Astrocyte of the spinal cord (primary cell): ENCODE results near the gene WNT9B.

Experiments
- DNase-seq: peaks from one replicate; pipeline ENCODE4 v3.0.0; 2011; ENCODE audit warnings: low read depth, low spot score
- H3K4me3 ChIP-seq: 2 replicates; pipeline ENCODE4 v1.5.1; 2011; ENCODE audit warnings: low read depth, mild to moderate bottlenecking, low read length, moderate library complexity
- in situ Hi-C: cut with HindIII; loops from 2 replicates; pipeline ENCODE4 v1.10.0; 2017; ENCODE audit warnings: low sequenced_read_pairs
- TF ChIP-seq, protein P1 (sequence below): IDR thresholded peaks from 2 replicates; pipeline ENCODE4 v1.5.1; 2012; ENCODE audit warnings: low read depth, mild to moderate bottlenecking, low read length, inconsistent platforms

WNT9B gene

DNA sequence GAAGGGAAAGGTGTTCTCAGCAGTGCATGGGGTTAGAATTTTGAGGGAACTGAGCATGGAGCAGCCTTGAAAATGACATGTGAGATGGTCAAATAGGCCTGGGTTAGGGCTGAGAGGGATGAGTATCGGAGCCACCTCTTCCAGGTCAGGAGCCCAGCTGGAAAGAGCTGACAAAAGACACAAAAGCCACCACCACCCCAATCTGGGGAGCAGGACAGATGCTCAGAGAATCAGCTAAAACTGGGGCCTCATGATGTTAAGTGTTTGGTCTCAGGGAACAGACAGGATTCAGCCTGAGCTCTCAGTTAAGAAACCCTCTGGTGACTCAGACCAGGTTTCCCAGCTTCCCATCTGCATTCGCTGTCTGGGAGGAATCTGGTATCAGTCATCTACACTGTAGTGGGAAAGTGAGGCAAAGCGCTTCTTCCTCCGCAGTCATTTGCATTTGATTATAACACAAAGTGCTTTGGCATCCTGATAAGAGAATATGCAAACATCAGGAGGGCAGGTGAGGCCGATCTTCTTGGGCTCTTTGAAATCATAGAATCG is 2.6 kb downstream of the WNT9B start:
- in situ Hi-C loops, result no loop called here
- DNase-seq, result no peak
- TF ChIP-seq, protein P1, sequence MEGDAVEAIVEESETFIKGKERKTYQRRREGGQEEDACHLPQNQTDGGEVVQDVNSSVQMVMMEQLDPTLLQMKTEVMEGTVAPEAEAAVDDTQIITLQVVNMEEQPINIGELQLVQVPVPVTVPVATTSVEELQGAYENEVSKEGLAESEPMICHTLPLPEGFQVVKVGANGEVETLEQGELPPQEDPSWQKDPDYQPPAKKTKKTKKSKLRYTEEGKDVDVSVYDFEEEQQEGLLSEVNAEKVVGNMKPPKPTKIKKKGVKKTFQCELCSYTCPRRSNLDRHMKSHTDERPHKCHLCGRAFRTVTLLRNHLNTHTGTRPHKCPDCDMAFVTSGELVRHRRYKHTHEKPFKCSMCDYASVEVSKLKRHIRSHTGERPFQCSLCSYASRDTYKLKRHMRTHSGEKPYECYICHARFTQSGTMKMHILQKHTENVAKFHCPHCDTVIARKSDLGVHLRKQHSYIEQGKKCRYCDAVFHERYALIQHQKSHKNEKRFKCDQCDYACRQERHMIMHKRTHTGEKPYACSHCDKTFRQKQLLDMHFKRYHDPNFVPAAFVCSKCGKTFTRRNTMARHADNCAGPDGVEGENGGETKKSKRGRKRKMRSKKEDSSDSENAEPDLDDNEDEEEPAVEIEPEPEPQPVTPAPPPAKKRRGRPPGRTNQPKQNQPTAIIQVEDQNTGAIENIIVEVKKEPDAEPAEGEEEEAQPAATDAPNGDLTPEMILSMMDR, result no peak
- H3K4me3 ChIP-seq, result no peak overlapping the region

DNA sequence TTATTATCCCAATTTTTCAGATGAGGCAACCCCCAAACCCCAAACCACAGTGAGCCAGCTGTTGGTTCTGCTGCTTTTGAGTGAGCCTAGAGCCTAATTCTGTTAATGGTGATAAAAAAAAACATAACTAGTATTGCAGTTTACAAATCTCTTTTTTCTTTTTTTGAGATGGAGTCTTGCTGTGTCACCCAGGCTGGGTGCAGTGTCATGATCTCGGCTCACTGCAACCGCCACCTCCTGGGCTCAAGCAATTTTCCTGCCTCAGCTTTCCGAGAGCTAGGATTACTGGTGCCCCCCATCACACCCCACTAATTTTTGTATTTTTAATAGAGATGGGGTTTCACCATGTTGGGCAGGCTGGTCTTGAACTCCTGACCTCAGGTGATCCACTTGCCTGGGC is 3.1 kb downstream of the WNT9B start:
- TF ChIP-seq, protein P1, result no peak
- DNase-seq, result no peak
- in situ Hi-C loops, result no loop called here
- H3K4me3 ChIP-seq, result no peak overlapping the region

DNA sequence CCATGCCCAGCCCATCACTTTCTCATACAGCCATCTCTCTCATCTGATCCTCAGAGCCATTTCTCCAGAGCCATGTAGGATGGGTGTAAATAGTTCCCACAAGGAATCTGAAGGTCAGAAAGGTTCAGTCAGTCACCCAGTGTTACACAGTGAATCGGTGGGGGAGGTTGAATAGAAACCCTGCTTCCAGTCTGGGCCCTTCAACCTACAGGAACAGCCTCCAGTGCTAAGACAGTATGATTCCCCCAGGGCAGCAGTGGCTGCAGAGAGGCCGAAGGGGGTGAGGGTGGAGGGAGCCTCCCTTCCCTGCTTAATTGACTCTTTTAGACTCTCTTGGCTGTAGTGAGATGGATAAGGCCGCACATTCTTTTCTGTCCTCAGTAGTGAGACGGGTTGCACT is 3.6 kb downstream of the WNT9B start:
- no peak overlapping the region for H3K4me3 ChIP-seq
- TF ChIP-seq, protein P1, result no peak
- DNase-seq, result no peak
- in situ Hi-C loops, result no loop called here

DNA sequence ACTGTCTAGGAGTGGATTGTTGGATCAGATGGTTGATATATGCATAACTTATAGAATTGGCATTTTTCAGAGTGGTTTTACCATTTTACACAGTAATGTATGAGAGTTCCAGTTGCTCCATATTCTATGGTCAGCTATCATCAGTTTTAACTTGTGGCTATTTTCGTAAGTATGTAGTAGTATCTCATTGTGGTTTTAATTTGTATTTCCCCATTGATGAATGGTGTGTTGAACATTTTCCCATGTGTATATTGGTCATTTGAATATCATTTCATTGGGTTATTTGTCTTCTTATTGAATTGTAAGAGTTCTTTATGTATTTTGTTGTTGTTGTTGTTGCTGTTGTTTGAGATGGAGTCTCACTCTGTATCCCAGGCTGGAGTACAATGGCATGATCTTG is 6.2 kb downstream of the WNT9B start:
- no peak for DNase-seq
- TF ChIP-seq, protein P1, result no peak
- in situ Hi-C loops, result no loop called here
- no peak overlapping the region for H3K4me3 ChIP-seq

DNA sequence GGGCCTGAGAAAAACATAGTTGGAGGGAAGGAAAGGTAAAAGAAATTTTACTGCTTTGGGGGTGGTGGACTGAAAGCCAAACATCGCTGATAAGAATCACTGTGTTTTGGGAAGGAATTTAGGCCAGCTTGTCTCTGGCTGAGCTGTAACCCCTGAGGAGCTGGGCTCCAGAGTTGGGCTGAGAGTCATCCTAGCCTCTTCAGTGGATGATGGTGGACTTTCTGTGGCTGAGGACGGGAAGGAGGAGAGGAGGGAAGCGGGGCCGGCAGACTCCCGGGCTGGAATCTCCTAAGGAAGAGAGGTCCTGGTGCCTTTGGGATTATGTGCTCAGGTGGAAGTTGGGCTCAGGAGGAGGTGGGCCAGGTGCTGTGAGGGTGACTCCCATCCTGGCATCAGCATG is 8.6 kb downstream of the WNT9B start:
- TF ChIP-seq, protein P1, result no peak
- DNase-seq, result no peak
- H3K4me3 ChIP-seq, result no peak overlapping the region
- in situ Hi-C loops, result no loop called here

DNA sequence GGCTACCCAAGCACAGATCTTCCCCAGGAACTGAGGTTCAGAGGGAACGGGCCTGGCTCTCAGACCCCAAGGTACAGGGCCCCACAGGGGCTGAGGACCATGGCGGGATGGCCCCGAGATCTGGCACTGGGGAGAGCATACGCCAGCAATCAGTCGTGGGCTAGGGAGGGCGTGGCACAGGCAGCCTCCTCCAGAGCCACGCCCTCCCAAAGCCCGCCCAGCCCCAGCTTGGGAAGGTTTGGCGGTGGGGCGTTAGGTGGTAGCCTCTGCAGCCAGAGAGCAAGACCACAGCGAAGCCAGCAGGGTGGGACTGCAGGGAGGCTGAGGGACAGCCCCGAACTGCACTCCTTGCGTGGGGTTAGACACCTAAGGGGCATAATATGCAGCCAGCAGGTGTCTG is 11.6 kb downstream of the WNT9B start:
- DNase-seq, result no peak
- TF ChIP-seq, protein P1, result no peak
- H3K4me3 ChIP-seq, result no peak overlapping the region
- in situ Hi-C loops, result no loop called here
